Measurements from ENCODE around the gene NOL9.

- no peak for TF ChIP-seq SUZ12 (IDR thresholded peaks at IDR 0.05; ENCODE audit: unreplicated experiment)
- no peak for TF ChIP-seq SRF (IDR thresholded peaks at IDR 0.05; ENCODE audit: low read depth in 2 of 2, low read length in 2 of 2)
- no peak for TF ChIP-seq USF1 (IDR thresholded peaks at IDR 0.05; ENCODE audit: borderline replicate concordance, extremely low read length, insufficient read depth, low read depth, low read length)
- TF ChIP-seq CHD2 (IDR thresholded peaks at IDR 0.05; ENCODE audit: borderline replicate concordance, low read depth, low read length), result no peak
- no peak for TF ChIP-seq POLR2AphosphoS2 (IDR thresholded peaks at IDR 0.05; ENCODE audit: low read depth, low read length)
- no peak for TF ChIP-seq TAF1 (IDR thresholded peaks at IDR 0.05; ENCODE audit: borderline replicate concordance, low read depth, low read length)
- no peak for TF ChIP-seq CTCF (IDR thresholded peaks at IDR 0.05 in 2 of 3, conservative IDR thresholded peaks at IDR 0.05 in 1 of 3; ENCODE audit: control insufficient read depth in 2 of 3, extremely low read depth in 1 of 3, insufficient read depth in 1 of 3, low read depth in 3 of 3, low read length in 3 of 3)
- TF ChIP-seq ESRRA (IDR thresholded peaks at IDR 0.05; ENCODE audit: low read length), result no peak
- no peak for TF ChIP-seq EP300 (IDR thresholded peaks at IDR 0.05; ENCODE audit: borderline replicate concordance in 1 of 2, control insufficient read depth in 1 of 2, low read depth in 2 of 2, low read length in 2 of 2)
Measured at GRCh38 chr1:6517435-6517851, 36.9 kb downstream of the NOL9 start.
